ENCODE results near the gene C20orf204. TPM values are rescaled to one million over a fixed set of nuclear protein-coding genes. Genes with fewer than 3 reads are reported as not detected.

Gene C20orf204
- total and polyA plus RNA-seq, 10 of the 15 experiments (the other 5 are each of a cell fraction or from before 2014, with no cell fraction given): 0.24 to 56.0 (median 12.4) TPM

DNA sequence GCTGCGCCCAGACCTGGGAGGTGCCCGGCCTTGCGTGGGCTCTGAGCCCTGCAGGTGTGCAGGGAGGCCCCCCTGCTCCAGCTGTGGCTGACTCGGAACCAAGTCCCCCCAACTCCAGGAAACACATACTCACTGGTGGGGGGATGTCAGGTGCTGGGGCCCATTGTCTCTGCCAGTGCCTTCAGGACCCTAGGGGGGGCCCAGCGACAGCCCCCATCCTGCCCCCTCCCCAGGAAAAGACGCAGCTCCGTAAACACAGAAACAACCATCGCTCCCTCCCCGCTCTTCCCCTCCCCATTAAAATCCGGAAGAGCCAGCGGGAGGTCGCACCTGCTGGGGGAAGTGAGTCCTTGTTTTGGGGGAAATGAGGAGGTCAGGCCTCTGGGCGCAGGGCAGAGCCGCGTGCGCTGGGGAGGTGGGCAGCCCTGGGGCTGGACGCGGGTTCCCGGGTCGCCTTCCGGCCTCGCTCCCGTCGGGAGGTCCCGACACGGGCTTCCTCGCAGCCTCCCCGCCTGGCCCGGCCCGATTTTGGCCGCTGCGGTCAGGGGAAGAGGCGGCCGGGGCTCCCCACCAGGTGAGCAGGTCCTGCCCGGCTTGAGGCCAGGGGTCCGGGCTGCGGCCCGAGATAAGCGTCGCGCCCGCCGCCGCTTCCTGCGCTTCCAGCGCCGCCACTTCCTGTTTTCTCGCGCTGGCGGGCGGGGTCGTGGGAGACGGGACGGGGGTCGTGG is 6.2 kb downstream of the C20orf204 start (continued):
- TF ChIP-seq, protein P1, sequence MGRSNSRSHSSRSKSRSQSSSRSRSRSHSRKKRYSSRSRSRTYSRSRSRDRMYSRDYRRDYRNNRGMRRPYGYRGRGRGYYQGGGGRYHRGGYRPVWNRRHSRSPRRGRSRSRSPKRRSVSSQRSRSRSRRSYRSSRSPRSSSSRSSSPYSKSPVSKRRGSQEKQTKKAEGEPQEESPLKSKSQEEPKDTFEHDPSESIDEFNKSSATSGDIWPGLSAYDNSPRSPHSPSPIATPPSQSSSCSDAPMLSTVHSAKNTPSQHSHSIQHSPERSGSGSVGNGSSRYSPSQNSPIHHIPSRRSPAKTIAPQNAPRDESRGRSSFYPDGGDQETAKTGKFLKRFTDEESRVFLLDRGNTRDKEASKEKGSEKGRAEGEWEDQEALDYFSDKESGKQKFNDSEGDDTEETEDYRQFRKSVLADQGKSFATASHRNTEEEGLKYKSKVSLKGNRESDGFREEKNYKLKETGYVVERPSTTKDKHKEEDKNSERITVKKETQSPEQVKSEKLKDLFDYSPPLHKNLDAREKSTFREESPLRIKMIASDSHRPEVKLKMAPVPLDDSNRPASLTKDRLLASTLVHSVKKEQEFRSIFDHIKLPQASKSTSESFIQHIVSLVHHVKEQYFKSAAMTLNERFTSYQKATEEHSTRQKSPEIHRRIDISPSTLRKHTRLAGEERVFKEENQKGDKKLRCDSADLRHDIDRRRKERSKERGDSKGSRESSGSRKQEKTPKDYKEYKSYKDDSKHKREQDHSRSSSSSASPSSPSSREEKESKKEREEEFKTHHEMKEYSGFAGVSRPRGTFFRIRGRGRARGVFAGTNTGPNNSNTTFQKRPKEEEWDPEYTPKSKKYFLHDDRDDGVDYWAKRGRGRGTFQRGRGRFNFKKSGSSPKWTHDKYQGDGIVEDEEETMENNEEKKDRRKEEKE (IDR thresholded peaks at IDR 0.05): no peak
- TF ChIP-seq, protein P2, sequence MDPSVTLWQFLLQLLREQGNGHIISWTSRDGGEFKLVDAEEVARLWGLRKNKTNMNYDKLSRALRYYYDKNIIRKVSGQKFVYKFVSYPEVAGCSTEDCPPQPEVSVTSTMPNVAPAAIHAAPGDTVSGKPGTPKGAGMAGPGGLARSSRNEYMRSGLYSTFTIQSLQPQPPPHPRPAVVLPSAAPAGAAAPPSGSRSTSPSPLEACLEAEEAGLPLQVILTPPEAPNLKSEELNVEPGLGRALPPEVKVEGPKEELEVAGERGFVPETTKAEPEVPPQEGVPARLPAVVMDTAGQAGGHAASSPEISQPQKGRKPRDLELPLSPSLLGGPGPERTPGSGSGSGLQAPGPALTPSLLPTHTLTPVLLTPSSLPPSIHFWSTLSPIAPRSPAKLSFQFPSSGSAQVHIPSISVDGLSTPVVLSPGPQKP (IDR thresholded peaks at IDR 0.05; ENCODE audit: low read depth, low read length): no peak
- TF ChIP-seq LARP7 (IDR thresholded peaks at IDR 0.05) (peak; percentile 62; the same call in 1 of the 2 replicates), BACH1 (IDR thresholded peaks at IDR 0.05; ENCODE audit: borderline replicate concordance) (peak; percentile 84), ZSCAN29 (IDR thresholded peaks at IDR 0.05) (no peak)
- TF ChIP-seq, protein P3, sequence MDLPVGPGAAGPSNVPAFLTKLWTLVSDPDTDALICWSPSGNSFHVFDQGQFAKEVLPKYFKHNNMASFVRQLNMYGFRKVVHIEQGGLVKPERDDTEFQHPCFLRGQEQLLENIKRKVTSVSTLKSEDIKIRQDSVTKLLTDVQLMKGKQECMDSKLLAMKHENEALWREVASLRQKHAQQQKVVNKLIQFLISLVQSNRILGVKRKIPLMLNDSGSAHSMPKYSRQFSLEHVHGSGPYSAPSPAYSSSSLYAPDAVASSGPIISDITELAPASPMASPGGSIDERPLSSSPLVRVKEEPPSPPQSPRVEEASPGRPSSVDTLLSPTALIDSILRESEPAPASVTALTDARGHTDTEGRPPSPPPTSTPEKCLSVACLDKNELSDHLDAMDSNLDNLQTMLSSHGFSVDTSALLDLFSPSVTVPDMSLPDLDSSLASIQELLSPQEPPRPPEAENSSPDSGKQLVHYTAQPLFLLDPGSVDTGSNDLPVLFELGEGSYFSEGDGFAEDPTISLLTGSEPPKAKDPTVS (IDR thresholded peaks at IDR 0.05; ENCODE audit: low read depth, low read length): no peak

Measured in GM12878 (cell line).